Measurements from ENCODE around the gene ENOX2. TPM values are rescaled to one million over a fixed set of nuclear protein-coding genes. Genes with fewer than 3 reads are reported as not detected.

ENOX2 gene
- total and polyA plus RNA-seq, 2 of the 13 experiments (the other 11 are each of a cell fraction or from before 2014, with no cell fraction given) = 5.9 to 8.5 TPM

- Histone ChIP-seq H3K4me1 (ENCODE audit: insufficient read depth, low read length) (no peaks in the 10 kb centered on the region), H3K79me2 (ENCODE audit: insufficient read depth, low read length) (no peaks in the 10 kb centered on the region), H3K9me3 (ENCODE audit: low read length) (no peaks in the 10 kb centered on the region), H3K36me3 (replicated peaks in 1 of 2; ENCODE audit: control insufficient read depth in 1 of 2, insufficient read depth in 2 of 2, low read length in 2 of 2) (no peaks in the 10 kb centered on the region), H3K4me2 (ENCODE audit: low read depth, low read length) (no peak overlapping the region), H3K4me3 (replicated peaks in 1 of 3; ENCODE audit: insufficient read depth in 1 of 3, low read depth in 2 of 3, low read length in 3 of 3) (no peak overlapping the region), H3K9ac (ENCODE audit: insufficient read depth, low read depth, low read length) (no peak overlapping the region), H4K20me1 (ENCODE audit: insufficient read depth, low read length) (no peaks in the 10 kb centered on the region), H3K27ac (ENCODE audit: extremely low read length, insufficient read depth, low read length) (no peak overlapping the region), H3K27me3 (ENCODE audit: control insufficient read depth in 1 of 2, insufficient read depth in 2 of 2, low read length in 2 of 2) (no peaks in the 10 kb centered on the region), H2AFZ (ENCODE audit: low read length) (no peak overlapping the region)
- TF ChIP-seq ATAD3A (CRISPR knock-in tag; IDR thresholded peaks at IDR 0.05) (no peak), ZNF326 (CRISPR knock-in tag; IDR thresholded peaks at IDR 0.05; ENCODE audit: borderline replicate concordance) (no peak), ZNF280B (CRISPR knock-in tag; IDR thresholded peaks at IDR 0.05; ENCODE audit: borderline replicate concordance) (no peak), GATA4 (IDR thresholded peaks at IDR 0.05; ENCODE audit: borderline replicate concordance, low read depth) (no peak), ISX (CRISPR knock-in tag; conservative IDR thresholded peaks at IDR 0.05) (no peak), NFKB2 (CRISPR knock-in tag; IDR thresholded peaks at IDR 0.05; ENCODE audit: borderline replicate concordance) (no peak), ZNF567 (CRISPR knock-in tag; IDR thresholded peaks at IDR 0.05; ENCODE audit: borderline replicate concordance) (no peak), ZNF747 (CRISPR knock-in tag; IDR thresholded peaks at IDR 0.05; ENCODE audit: borderline replicate concordance) (no peak), SMC3 (IDR thresholded peaks at IDR 0.05; ENCODE audit: low read length) (no peak), ZC3H13 (CRISPR knock-in tag; IDR thresholded peaks at IDR 0.05) (no peak), ZFP82 (CRISPR knock-in tag; IDR thresholded peaks at IDR 0.05; ENCODE audit: borderline replicate concordance) (no peak), CSRNP1 (CRISPR knock-in tag; IDR thresholded peaks at IDR 0.05) (no peak), ZNF557 (CRISPR knock-in tag; IDR thresholded peaks at IDR 0.05) (no peak), ATM (IDR thresholded peaks at IDR 0.05; ENCODE audit: borderline replicate concordance) (no peak), ZNF644 (CRISPR knock-in tag; IDR thresholded peaks at IDR 0.05; ENCODE audit: low read depth) (no peak), U2AF2 (IDR thresholded peaks at IDR 0.05; ENCODE audit: low read depth, low read length) (no peak), ARID3A (IDR thresholded peaks at IDR 0.05; ENCODE audit: low read depth, low read length) (no peak), LCORL (IDR thresholded peaks at IDR 0.05) (no peak), LCORL (CRISPR knock-in tag; IDR thresholded peaks at IDR 0.05) (no peak), ZNF530 (CRISPR knock-in tag; IDR thresholded peaks at IDR 0.05; ENCODE audit: low read depth) (no peak), ZNF264 (CRISPR knock-in tag; IDR thresholded peaks at IDR 0.05) (no peak)
- no peak for DNase-seq (ENCODE audit: low spot score)
- 87% methylated on average over 3 of the region's 4 CpGs for WGBS (ENCODE audit: low lambda C conversion rate)
- CTCF ChIA-PET (ENCODE audit: low intra/inter-chr PET ratio, low total read pairs) = no interaction called here
- no TSS peak for BruUV-seq (replicated peaks)
- intact Hi-C loops (cut with micrococcal nuclease; ENCODE audit: unreplicated experiment) = no loop called here
- no peak for FAIRE-seq
- no peak for ATAC-seq
- POLR2A ChIA-PET = no interaction called here
- in situ Hi-C loops (cut with HindIII; ENCODE audit: extremely low pct_ligation_motif_present, low pct_unique_long_range_greater_than_20kb) = no loop called here
Observed at GRCh38 chrX:130756233-130756632, 146.8 kb downstream of the ENOX2 start.

Measured in HepG2 (cell line).